Measurements from ENCODE around the gene CCDC178.
"Not testable (repeated sequence)": the region's sequence is repeated elsewhere in the genome, so short reads cannot be mapped to it uniquely, and the experiment has no call there.

DNA sequence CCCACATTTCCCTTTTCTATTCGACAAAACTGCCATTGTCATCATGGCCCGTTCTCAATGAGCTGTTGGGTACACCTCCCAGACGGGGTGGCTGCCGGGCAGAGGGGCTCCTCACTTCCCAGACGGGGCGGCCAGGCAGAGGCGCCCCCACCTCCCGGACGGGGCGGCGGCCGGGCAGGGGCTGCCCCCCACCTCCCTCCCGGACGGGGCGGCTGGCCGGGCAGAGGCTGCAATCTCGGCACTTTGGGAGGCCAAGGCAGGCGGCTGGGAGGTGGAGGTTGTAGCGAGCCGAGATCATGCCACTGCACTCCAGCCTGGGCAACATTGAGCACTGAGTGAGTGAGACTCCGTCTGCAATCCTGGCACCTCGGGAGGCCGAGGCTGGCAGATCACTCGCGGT is 292.7 kb downstream of the CCDC178 start:
- TF ChIP-seq, protein P1, sequence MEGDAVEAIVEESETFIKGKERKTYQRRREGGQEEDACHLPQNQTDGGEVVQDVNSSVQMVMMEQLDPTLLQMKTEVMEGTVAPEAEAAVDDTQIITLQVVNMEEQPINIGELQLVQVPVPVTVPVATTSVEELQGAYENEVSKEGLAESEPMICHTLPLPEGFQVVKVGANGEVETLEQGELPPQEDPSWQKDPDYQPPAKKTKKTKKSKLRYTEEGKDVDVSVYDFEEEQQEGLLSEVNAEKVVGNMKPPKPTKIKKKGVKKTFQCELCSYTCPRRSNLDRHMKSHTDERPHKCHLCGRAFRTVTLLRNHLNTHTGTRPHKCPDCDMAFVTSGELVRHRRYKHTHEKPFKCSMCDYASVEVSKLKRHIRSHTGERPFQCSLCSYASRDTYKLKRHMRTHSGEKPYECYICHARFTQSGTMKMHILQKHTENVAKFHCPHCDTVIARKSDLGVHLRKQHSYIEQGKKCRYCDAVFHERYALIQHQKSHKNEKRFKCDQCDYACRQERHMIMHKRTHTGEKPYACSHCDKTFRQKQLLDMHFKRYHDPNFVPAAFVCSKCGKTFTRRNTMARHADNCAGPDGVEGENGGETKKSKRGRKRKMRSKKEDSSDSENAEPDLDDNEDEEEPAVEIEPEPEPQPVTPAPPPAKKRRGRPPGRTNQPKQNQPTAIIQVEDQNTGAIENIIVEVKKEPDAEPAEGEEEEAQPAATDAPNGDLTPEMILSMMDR (IDR thresholded peaks at IDR 0.05 in 8 of 11, conservative IDR thresholded peaks at IDR 0.05 in 3 of 11) = not testable (repeated sequence)
- not testable (repeated sequence) for TF ChIP-seq POLR2AphosphoS5, POLR2A (IDR thresholded peaks at IDR 0.05)
